Uterus (tissue), 2 donors: ENCODE measurements around the gene CHCHD10.

Source experiments
- POLR2A ChIP-seq, 2 donors: fragments of 450-650 bp; IDR thresholded peaks; one replicate each; pipeline ENCODE4 v1.6.1; 2016; ENCODE audit warnings: antibody characterized with exemption in 2 of 2, mild to moderate bottlenecking in 1 of 2, moderate library complexity in 1 of 2
- TF ChIP-seq, protein P1 (sequence below), 4 experiments: fragments of 200-600 bp in 2 of 4; fragments of 450-650 bp in 2 of 4; sonication (generic) in 2 of 4; IDR thresholded peaks; one replicate each; pipeline ENCODE4 v1.5.1; 2016 to 2019; ENCODE audit warnings: antibody characterized with exemption in 4 of 4, mild to moderate bottlenecking in 2 of 4, moderate library complexity in 1 of 4

DNA sequence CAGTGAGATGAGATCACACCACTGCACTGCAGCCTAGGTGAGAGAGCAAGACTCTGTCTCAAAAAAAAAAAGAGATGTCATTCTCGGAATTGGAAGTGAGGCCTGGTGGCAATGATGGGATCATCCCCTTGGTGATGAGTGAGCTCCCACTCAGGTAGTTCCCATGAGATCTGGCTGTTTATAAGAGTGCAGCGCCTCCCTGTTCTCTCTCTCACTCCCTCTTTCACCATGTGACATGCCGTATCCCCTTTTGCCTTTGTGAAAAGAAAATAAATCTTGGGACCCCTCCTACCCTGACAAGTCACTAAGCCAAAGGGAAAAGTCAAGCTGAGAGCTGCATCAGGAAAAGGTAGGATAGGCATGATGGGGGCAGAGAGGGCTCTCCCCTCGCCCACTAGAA lies 45.6 kb downstream of the CHCHD10 start:
- TF ChIP-seq, protein P1, sequence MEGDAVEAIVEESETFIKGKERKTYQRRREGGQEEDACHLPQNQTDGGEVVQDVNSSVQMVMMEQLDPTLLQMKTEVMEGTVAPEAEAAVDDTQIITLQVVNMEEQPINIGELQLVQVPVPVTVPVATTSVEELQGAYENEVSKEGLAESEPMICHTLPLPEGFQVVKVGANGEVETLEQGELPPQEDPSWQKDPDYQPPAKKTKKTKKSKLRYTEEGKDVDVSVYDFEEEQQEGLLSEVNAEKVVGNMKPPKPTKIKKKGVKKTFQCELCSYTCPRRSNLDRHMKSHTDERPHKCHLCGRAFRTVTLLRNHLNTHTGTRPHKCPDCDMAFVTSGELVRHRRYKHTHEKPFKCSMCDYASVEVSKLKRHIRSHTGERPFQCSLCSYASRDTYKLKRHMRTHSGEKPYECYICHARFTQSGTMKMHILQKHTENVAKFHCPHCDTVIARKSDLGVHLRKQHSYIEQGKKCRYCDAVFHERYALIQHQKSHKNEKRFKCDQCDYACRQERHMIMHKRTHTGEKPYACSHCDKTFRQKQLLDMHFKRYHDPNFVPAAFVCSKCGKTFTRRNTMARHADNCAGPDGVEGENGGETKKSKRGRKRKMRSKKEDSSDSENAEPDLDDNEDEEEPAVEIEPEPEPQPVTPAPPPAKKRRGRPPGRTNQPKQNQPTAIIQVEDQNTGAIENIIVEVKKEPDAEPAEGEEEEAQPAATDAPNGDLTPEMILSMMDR (IDR thresholded peaks at IDR 0.05), result no peak
- TF ChIP-seq POLR2A (IDR thresholded peaks at IDR 0.05), result no peak
